Activated CD4-positive, alpha-beta T cell treated with anti-CD3 and anti-CD28 coated beads, Interleukin-2, Interleukin-6, amounts not matched to agents 100 ng/mL and 50 ng/mL, durations not matched to agents 16 hours and 8 hours (primary cell): ENCODE data around the gene EXOG.

Experiments used
- DNase-seq: peaks from one replicate; pipeline ENCODE4 v3.0.0-alpha.2; 2020

Gene EXOG

DNA sequence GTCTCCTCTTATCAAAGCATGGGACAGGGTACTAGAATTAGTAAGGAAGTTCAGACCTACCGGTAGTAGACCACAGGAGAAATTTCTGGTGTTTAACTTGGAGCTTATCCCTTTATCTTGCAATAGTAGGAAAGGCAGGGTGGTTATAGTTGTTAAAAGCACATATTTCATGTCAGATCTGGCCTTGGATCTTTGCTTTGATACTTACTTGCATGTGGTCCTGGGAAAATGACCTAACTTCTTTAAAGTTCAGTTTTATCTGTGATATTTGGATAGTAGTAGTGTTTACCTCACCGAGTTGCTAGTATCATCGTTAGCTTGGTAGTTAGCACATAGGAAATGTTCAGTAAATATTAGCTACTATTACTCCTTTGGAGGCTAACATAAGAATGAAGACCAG is 15.4 kb downstream of the EXOG start:
- DNase-seq, result no peak

DNA sequence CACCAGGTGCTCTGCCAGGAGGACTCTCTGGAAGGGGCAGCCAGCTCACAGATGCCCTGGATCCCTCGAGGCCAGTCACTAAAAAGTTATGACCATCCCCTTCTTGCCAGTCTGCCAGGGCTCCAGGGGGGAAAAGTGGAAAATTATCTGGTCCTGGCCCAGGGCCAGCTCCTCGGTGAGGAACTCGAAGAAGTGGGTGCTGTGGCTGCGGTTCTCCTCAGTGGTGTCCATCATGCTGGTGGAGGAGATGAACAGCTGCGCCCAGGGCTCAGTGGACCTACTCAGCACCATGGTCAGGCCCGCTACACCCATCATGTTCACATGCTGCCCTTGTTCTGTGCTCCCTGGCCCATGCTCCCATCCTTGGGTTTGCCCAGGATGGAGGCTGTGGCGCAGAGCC is 19.2 kb downstream of the EXOG start:
- DNase-seq, result no peak

DNA sequence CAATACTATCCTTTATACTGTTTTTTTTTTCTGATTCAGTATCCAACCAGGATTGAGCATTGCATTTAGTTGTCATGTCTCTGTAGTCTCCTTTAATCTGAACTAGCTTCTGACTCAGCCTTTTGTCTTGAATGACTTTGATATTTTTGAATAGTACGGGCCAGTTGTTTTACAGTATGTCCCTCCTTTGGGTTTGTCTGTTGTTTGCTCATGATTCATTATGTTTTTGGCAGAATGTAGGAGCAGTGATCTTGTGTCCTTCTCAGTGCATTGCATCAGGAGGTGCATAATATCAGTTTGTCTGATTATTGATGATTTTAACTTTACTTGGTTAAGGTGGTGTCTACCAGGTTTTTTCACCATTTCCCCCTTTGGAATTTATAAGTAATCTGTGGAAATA is 20.5 kb downstream of the EXOG start:
- DNase-seq, result no peak

DNA sequence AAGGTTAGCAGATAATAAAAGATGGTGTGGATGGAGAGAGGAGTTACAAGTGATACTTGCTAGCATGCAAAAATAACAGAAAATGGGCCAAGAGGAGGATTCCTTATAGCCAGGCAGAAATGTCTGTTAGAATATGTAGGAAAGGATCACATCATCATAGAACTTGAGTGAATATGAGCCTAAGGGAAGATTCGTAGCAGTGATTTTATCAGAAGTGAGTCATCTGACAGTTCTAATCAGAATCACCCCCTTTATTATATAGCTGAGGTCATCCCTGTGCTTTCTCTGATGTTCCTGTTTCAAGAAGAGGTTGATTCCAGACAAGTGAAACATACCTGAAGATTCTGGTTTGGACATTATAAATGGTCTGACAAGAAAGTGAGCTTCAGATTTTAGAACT is 22.9 kb downstream of the EXOG start:
- DNase-seq, result no peak

- DNase-seq, result peak; percentile 14
Measured at GRCh38 chr3:38519651-38520050, 23.5 kb downstream of the EXOG start.

GRCh38 chr3:38521391-38521987 is 25.3 kb downstream of the EXOG start:
- DNase-seq, result peak; percentile 67

DNA sequence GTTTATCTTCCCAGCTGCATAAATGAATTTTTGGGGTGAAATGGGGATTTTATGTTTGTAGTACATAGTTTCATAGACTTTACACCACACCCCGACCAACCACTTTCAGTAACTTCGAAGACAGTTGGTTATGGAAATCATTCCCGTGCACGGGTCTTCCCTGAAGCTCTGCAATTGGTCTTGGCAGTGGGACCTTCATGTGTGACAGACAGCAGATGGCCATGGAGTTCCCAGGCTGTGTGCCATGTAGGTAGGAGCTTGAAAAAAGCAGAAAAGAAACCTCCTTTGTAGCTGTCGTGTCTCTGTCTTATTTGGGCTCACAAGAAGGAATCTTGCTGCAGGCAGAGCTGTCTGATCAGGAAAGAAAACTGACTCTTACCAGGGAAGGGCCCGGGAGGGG is 25.9 kb downstream of the EXOG start:
- DNase-seq, result no peak

- DNase-seq, result no peak
Measured at GRCh38 chr3:38524141-38524739, 28.1 kb downstream of the EXOG start.

- DNase-seq, result no peak
Measured at GRCh38 chr3:38526792-38527191, 30.7 kb downstream of the EXOG start.

GRCh38 chr3:38528457-38528856 is 32.3 kb downstream of the EXOG start:
- no peak for DNase-seq

DNA sequence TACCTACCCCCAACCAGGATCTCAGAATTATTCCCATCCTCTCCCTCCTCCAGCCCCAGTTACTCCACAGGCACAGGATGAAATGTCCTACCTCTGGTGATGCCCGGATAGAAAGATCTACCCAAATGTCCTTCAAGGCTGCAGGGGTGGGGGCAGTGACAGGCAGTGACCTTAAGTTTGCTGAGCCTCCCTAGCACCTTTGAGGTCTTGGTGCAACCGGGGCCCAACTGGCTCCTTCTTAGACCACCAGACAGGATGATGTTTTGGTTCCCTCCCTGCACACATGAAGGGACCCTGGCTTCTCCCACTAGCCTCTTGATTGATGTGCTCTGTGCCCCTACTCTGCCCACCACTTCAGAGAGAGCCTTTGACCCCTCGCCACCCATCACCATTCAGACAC is 36.4 kb downstream of the EXOG start:
- DNase-seq, result no peak

DNA sequence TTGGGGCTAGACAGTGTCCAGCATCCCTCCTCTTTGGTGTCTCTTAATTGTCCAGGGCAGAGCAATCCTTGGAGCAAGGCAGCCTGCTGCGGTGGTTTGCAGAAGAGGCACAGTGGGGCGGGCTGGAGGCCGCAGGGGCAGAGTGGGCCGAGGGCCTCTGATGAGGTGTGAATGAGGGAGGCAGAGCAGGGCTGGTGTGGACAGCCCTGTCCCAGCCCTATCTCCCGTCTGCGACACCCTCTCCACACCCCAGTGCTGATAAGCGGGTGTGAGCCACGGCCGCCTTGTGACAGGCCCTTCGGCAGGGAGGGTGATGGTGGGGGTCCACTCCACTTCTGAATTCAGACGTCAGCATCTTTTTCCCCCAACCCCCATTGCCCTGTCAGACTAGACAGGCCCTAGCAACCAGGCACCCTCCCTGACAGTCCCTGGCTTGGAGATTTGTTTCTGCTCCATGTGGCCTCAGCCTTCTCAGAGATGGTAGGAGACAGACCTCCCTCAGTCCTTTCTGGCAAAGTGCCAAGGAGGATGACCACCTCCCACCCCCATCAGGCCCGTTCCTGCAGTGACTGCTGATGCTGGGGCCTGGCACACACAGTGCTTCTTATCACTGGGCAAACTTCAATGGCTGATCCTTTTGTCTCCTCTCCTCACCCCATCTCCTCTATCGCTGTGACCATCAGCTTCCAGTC is 37.3 kb downstream of the EXOG start:
- DNase-seq, result no peak

- no peak for DNase-seq
Measured at GRCh38 chr3:38534180-38534579, 38.0 kb downstream of the EXOG start.

- no peak for DNase-seq
Measured at GRCh38 chr3:38534604-38535003, 38.5 kb downstream of the EXOG start.

- no peak for DNase-seq
Measured at GRCh38 chr3:38536671-38537070, 40.5 kb downstream of the EXOG start.

- DNase-seq, result no peak
Measured at GRCh38 chr3:38538773-38539353, 42.7 kb downstream of the EXOG start.

DNA sequence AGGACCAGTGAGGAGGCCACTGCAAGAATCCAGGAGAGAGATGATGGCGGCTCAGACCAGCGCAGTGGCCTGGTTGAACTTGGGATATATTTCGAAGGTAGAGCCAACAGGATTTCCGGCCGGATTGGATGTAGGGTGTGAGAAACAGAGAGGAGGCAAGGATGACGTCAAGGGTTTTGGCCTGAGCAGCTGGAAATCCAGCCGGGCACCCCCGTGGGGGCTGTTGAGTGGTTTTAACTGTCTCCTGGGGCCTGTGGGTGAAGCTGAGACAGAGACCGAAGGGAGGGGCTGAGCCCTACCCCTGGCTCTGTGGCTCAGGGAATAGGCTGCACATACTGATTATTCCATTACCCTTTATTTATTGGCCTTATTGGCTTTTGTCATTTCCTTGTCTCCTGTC is 45.7 kb downstream of the EXOG start:
- no peak for DNase-seq

- DNase-seq, result no peak
Measured at GRCh38 chr3:38542401-38543298, 46.5 kb downstream of the EXOG start.

DNA sequence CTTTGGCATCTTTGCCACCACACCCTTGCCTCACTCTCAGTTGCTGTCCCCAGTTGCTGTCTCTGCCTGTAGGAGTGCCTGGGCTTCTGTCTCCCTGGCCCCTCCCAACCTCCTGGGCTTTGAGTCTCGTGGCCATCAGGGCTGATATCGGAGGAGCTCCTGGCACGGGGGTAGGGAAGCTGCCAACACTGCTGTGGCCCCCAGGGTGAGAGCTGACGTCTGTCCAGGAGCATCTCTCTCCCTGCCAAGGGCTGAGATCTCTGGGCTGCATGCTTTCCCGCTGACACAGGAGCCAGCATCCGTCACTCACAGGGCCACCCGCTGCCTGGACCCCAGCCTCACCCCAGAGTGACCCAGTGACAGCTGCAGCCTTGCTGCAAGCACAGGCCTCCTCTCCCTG is 47.4 kb downstream of the EXOG start:
- DNase-seq, result no peak

- no peak for DNase-seq
Measured at GRCh38 chr3:38544926-38545325, 48.8 kb downstream of the EXOG start.

DNA sequence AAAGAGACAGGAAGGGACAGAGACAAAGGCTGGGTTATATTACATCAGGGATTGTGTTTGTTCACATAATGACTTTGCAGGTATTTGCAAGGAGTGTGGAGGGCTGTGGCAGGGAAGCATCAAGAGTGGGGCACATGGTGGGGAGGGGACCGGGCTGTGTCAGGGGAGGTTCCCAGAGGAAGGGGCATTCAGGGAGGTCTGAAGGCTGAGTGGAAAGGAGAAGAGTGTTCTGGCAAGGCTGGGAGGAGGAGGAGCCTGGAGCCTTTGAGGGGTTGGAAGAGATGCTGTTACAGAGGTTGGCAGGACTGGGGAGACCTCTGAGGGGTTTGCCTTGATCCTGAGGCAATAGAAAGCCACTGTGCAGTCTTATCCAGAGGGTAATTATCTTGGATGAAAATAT is 49.4 kb downstream of the EXOG start:
- DNase-seq, result no peak

DNA sequence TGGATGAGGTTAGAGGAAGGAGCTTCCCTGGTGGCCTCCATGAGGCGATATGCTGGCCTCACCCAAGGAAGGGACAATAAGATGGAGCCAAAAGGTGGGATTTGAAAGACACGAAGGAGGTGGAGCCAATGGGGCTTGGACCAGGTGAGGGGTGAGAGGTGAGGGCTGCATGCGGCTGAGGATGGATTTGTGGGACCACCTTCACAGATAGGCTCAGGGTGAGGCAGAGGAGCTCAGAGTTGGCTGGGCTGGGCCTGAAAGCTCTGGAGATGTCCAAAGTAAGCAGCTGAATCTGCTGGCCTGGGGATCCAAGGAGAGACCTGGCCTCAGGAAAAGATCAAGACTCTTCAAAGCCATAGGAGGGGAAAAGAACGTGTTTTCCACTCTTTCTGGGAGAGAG is 49.8 kb downstream of the EXOG start:
- DNase-seq, result no peak
